Measurements from ENCODE around the gene NET1. TPM values are rescaled to one million over a fixed set of nuclear protein-coding genes. Genes with fewer than 3 reads are reported as not detected.

The NET1 gene
- total RNA-seq, 2 experiments from 2014 or later = 29.9 to 38.6 TPM

GRCh38 chr10:5502061-5502521, 89.7 kb downstream of the NET1 start:
- ATAC-seq (no peak), DNase-seq (no peak)
- ChIA-PET CTCF (interaction anchor here (0.8 to 1.5 kb wide), 3 partner anchors 29 to 121 kb away, joined by 3 to 8 read pairs (median 3); no protein-coding TSS in a partner anchor), POLR2A (no interaction called here)
- Mint-ChIP-seq H3K4me3 (no peak overlapping the region), H3K27ac (no peak overlapping the region), H3K27me3 (ENCODE audit: low read depth) (peaks cover 23% of the 10 kb centered on the region), H3K4me1 (ENCODE audit: low read depth) (no peaks in the 10 kb centered on the region), H3K9me3 (ENCODE audit: insufficient read depth) (no peaks in the 10 kb centered on the region), H3K36me3 (ENCODE audit: low read depth) (no peaks in the 10 kb centered on the region)

- no peaks in the 10 kb centered on the region for H3K36me3 Mint-ChIP-seq (ENCODE audit: low read depth)
- ChIA-PET CTCF (interaction anchor here (1.1 to 1.5 kb wide), 2 partner anchors 28 to 120 kb away, joined by 3 read pairs; no protein-coding TSS in a partner anchor), POLR2A (no interaction called here)
- H3K27me3 Mint-ChIP-seq (ENCODE audit: low read depth) = peaks cover 23% of the 10 kb centered on the region
- no peak overlapping the region for H3K27ac Mint-ChIP-seq
- ATAC-seq = no peak
- H3K9me3 Mint-ChIP-seq (ENCODE audit: insufficient read depth) = no peaks in the 10 kb centered on the region
- no peak overlapping the region for H3K4me3 Mint-ChIP-seq
- no peaks in the 10 kb centered on the region for H3K4me1 Mint-ChIP-seq (ENCODE audit: low read depth)
- no peak for DNase-seq
Observed at GRCh38 chr10:5502571-5503476, 90.5 kb downstream of the NET1 start.

- H3K36me3 Mint-ChIP-seq (ENCODE audit: low read depth) = no peaks in the 10 kb centered on the region
- ChIA-PET CTCF (interaction anchor here (1.0 to 1.1 kb wide), 2 partner anchors 7 to 120 kb away, joined by 3 read pairs; no protein-coding TSS in a partner anchor), POLR2A (no interaction called here)
- H3K9me3 Mint-ChIP-seq (ENCODE audit: insufficient read depth) = no peaks in the 10 kb centered on the region
- H3K4me3 Mint-ChIP-seq = no peak overlapping the region
- H3K4me1 Mint-ChIP-seq (ENCODE audit: low read depth) = no peaks in the 10 kb centered on the region
- peaks cover 23% of the 10 kb centered on the region for H3K27me3 Mint-ChIP-seq (ENCODE audit: low read depth)
- no peak for ATAC-seq
- H3K27ac Mint-ChIP-seq = no peak overlapping the region
- DNase-seq = no peak
Observed at GRCh38 chr10:5503477-5503835, 91.1 kb downstream of the NET1 start.

- Mint-ChIP-seq H3K4me3 (no peak overlapping the region), H3K27ac (no peak overlapping the region), H3K9me3 (ENCODE audit: insufficient read depth) (no peaks in the 10 kb centered on the region), H3K27me3 (ENCODE audit: low read depth) (peaks cover 23% of the 10 kb centered on the region), H3K4me1 (ENCODE audit: low read depth) (no peaks in the 10 kb centered on the region), H3K36me3 (ENCODE audit: low read depth) (no peaks in the 10 kb centered on the region)
- ATAC-seq (peak; percentile 25), DNase-seq (no peak)
- POLR2A ChIA-PET = no interaction called here
- CTCF ChIA-PET = interaction anchor here (1.0 to 1.1 kb wide), 2 partner anchors 8 to 119 kb away, joined by 3 read pairs; no protein-coding TSS in a partner anchor
Observed at GRCh38 chr10:5504146-5505072, 92.1 kb downstream of the NET1 start.

- no peaks in the 10 kb centered on the region for H3K9me3 Mint-ChIP-seq (ENCODE audit: insufficient read depth)
- ATAC-seq (no peak), DNase-seq (no peak)
- no peaks in the 10 kb centered on the region for H3K36me3 Mint-ChIP-seq (ENCODE audit: low read depth)
- CTCF ChIA-PET = no interaction called here
- H3K4me1 Mint-ChIP-seq (ENCODE audit: low read depth) = no peaks in the 10 kb centered on the region
- no peak overlapping the region for H3K4me3 Mint-ChIP-seq
- no peak overlapping the region for H3K27ac Mint-ChIP-seq
- POLR2A ChIA-PET = no interaction called here
- peaks cover 17% of the 10 kb centered on the region for H3K27me3 Mint-ChIP-seq (ENCODE audit: low read depth)
Observed at GRCh38 chr10:5506246-5506645, 93.9 kb downstream of the NET1 start.

GRCh38 chr10:5506751-5507648, 94.6 kb downstream of the NET1 start:
- Mint-ChIP-seq H3K4me3 (no peak overlapping the region), H3K27ac (no peak overlapping the region), H3K36me3 (ENCODE audit: low read depth) (no peaks in the 10 kb centered on the region), H3K9me3 (ENCODE audit: insufficient read depth) (no peaks in the 10 kb centered on the region), H3K4me1 (ENCODE audit: low read depth) (no peaks in the 10 kb centered on the region), H3K27me3 (ENCODE audit: low read depth) (peaks cover 17% of the 10 kb centered on the region)
- ChIA-PET CTCF (no interaction called here), POLR2A (no interaction called here)
- no peak for DNase-seq
- no peak for ATAC-seq

- Mint-ChIP-seq H3K4me3 (no peak overlapping the region), H3K4me1 (ENCODE audit: low read depth) (no peaks in the 10 kb centered on the region)
Observed at GRCh38 chr10:5507649-5508131, 95.3 kb downstream of the NET1 start.

GRCh38 chr10:5508161-5508604, 95.8 kb downstream of the NET1 start:
- DNase-seq = no peak

More at GRCh38 chr10:5507649-5508131, 95.3 kb downstream of the NET1 start:
- CTCF ChIA-PET = no interaction called here
- Mint-ChIP-seq H3K27me3 (ENCODE audit: low read depth) (peaks cover 16% of the 10 kb centered on the region), H3K27ac (no peak overlapping the region), H3K9me3 (ENCODE audit: insufficient read depth) (no peaks in the 10 kb centered on the region), H3K36me3 (ENCODE audit: low read depth) (no peaks in the 10 kb centered on the region)
- DNase-seq (no peak), ATAC-seq (no peak)
- POLR2A ChIA-PET = no interaction called here

More at GRCh38 chr10:5508161-5508604, 95.8 kb downstream of the NET1 start:
- Mint-ChIP-seq H3K4me3 (no peak overlapping the region), H3K9me3 (ENCODE audit: insufficient read depth) (no peaks in the 10 kb centered on the region), H3K27me3 (ENCODE audit: low read depth) (peaks cover 12% of the 10 kb centered on the region), H3K27ac (no peak overlapping the region), H3K36me3 (ENCODE audit: low read depth) (no peaks in the 10 kb centered on the region), H3K4me1 (ENCODE audit: low read depth) (peaks cover 4% of the 10 kb centered on the region)
- ATAC-seq = no peak
- CTCF ChIA-PET = no interaction called here
- POLR2A ChIA-PET = no interaction called here

Other genes starting within 250 kb of the NET1 start
- gene AKR1C8, start 227.4 kb upstream of the NET1 start, total RNA-seq = under 1 TPM in 1 of 2 experiments, not detected in 1; 0.18 TPM
- gene AKR1C4, start 215.7 kb upstream of the NET1 start, total RNA-seq = not detected
- gene UCN3, start 47.6 kb upstream of the NET1 start, total RNA-seq = not detected
- not detected for gene TUBAL3, start 7.7 kb upstream of the NET1 start, total RNA-seq
- not detected for gene CALML5, start 87.0 kb downstream of the NET1 start, total RNA-seq
- gene CALML3, start 112.4 kb downstream of the NET1 start, total RNA-seq = not detected

All from activated CD8-positive, alpha-beta T cell treated with anti-CD3 and anti-CD28 coated beads, Interleukin-2, amount 10 ng/mL, durations not matched to agents 7 days and 5 days (primary cell).